A549 (cell line): ENCODE data around the gene ADCY7. TPM values are rescaled to one million over a fixed set of nuclear protein-coding genes. Genes with fewer than 3 reads are reported as not detected.
A peak's percentile ranks its signal among the peaks of the same experiment; 100 is the strongest.

Experiments used
- ATAC-seq, 2 experiments: fragments of 200-7000 bp in 1 of 2; fragments of >200 bp in 1 of 2; cut with Nextera tagmentation in 1 of 2; cut with Tn5 transposase in 1 of 2; 3 replicates each; pipeline versions ENCODE4 v1.8.0 to v1.9.1; 2018 to 2020; ENCODE audit warnings: mild to moderate bottlenecking in 1 of 2, moderate library complexity in 1 of 2
- CTCF ChIA-PET: fragments of 300-600 bp; sonication (Branson Sonifier 250); formaldehyde crosslinking; extraction: SDS; loops from one replicate; lab custom pipeline; 2021; ENCODE audit warnings: antibody characterized with exemption, inconsistent platforms; lab: Yijun Ruan, JAX
- POLR2A ChIA-PET: fragments of 350-600 bp; formaldehyde crosslinking; extraction: SDS; loops from one replicate; lab custom pipeline; 2021; ENCODE audit warnings: antibody characterized with exemption, inconsistent platforms; lab: Yijun Ruan, JAX
- DNase-seq, 2 experiments: peaks; one replicate each; pipeline versions ENCODE4 v3.0.0 to v3.0.0-alpha.2; 2011 to 2016; ENCODE audit warnings: low read depth in 1 of 2, low spot score in 1 of 2
- FAIRE-seq: peaks from 2 replicates; lab custom pipeline; 2011; peaks lifted over from hg19 to GRCh38; lab: Jason Lieb, UNC
- H3K27ac ChIP-seq, 2 experiments: fragments of >200 bp; sonication (Bioruptor Twin); formaldehyde crosslinking; 3 replicates each; pipeline ENCODE4 v1.5.1; 2016 to 2017
- H3K4me1 ChIP-seq: fragments of >200 bp; sonication (Bioruptor Twin); formaldehyde crosslinking; 3 replicates; pipeline ENCODE4 v1.6.1; 2016
- H3K4me2 ChIP-seq: fragments of >200 bp; sonication (Bioruptor Twin); formaldehyde crosslinking; 3 replicates; pipeline ENCODE4 v1.6.1; 2016
- H3K4me3 ChIP-seq: fragments of >200 bp; sonication (Bioruptor Twin); formaldehyde crosslinking; 3 replicates; pipeline ENCODE4 v1.5.1; 2016
- H3K9me3 ChIP-seq: fragments of >200 bp; sonication (Bioruptor Twin); formaldehyde crosslinking; 3 replicates; pipeline ENCODE4 v1.6.1; 2016
- CBX2 ChIP-seq: fragments of 200-600 bp; sonication (generic); IDR thresholded peaks from 2 replicates; pipeline ENCODE4 v1.6.1; 2016; ENCODE audit warnings: low read depth, mild to moderate bottlenecking, borderline replicate concordance
- CHD4 ChIP-seq: fragments of 200-600 bp; sonication (generic); IDR thresholded peaks from 2 replicates; pipeline ENCODE4 v1.6.1; 2016; ENCODE audit warnings: antibody characterized with exemption, mild to moderate bottlenecking, borderline replicate concordance
- EP300 ChIP-seq, 2 experiments: fragments of >200 bp; sonication (Bioruptor Twin); formaldehyde crosslinking; IDR thresholded peaks; 2 replicates in 1 of 2; 3 replicates in 1 of 2; pipeline ENCODE4 v1.6.1; 2016 to 2017
- ESRRA ChIP-seq: fragments of 150-350 bp; IDR thresholded peaks from 2 replicates; pipeline ENCODE4 v1.6.1; 2014; ENCODE audit warnings: mild to moderate bottlenecking, low read length, borderline replicate concordance
- FOSL2 ChIP-seq, 2 experiments: fragments of 450-650 bp in 1 of 2; fragments of >200 bp in 1 of 2; sonication (Bioruptor Twin) in 1 of 2; formaldehyde crosslinking; IDR thresholded peaks; 2 replicates each; pipeline versions ENCODE4 v1.5.0 to v1.6.1; 2016 to 2020; ENCODE audit warnings: mild to moderate bottlenecking in 1 of 2, moderate library complexity in 1 of 2
- FOXS1 ChIP-seq: fragments of 250-450 bp; sonication (Bioruptor Pico); IDR thresholded peaks from 2 replicates; pipeline ENCODE4 v1.5.0; 2020; ENCODE audit warnings: mild to moderate bottlenecking, moderate library complexity
- GATA3 ChIP-seq: IDR thresholded peaks from 2 replicates; pipeline ENCODE4 v1.6.1; 2012; ENCODE audit warnings: borderline replicate concordance
- HDAC2 ChIP-seq: fragments of 200-600 bp; sonication (generic); IDR thresholded peaks from 2 replicates; pipeline ENCODE4 v1.6.1; 2016
- HEYL ChIP-seq: fragments of 250-450 bp; sonication (Bioruptor Pico); IDR thresholded peaks from 2 replicates; pipeline ENCODE4 v1.8.0; 2021; ENCODE audit warnings: mild to moderate bottlenecking, moderate library complexity
- HOXB13 ChIP-seq: fragments of 250-450 bp; sonication (Bioruptor Pico); IDR thresholded peaks from 2 replicates; pipeline ENCODE4 v1.5.0; 2020; ENCODE audit warnings: low read depth, mild to moderate bottlenecking, moderate library complexity
- JUN ChIP-seq, 2 experiments: fragments of >200 bp; sonication (Bioruptor Twin); formaldehyde crosslinking; IDR thresholded peaks; 2 replicates in 1 of 2; 3 replicates in 1 of 2; pipeline ENCODE4 v1.6.1; 2016 to 2017
- JUNB ChIP-seq: fragments of >200 bp; sonication (Bioruptor Twin); formaldehyde crosslinking; IDR thresholded peaks from 2 replicates; pipeline ENCODE4 v1.6.1; 2016
- KDM1A ChIP-seq: fragments of 200-600 bp; sonication (generic); IDR thresholded peaks from 2 replicates; pipeline ENCODE4 v1.6.1; 2016; ENCODE audit warnings: low read depth, mild to moderate bottlenecking
- KDM5A ChIP-seq: fragments of 200-600 bp; sonication (generic); IDR thresholded peaks from 2 replicates; pipeline ENCODE4 v1.6.1; 2016; ENCODE audit warnings: antibody characterized with exemption, mild to moderate bottlenecking
- MYC ChIP-seq: IDR thresholded peaks from 2 replicates; pipeline ENCODE4 v1.6.1; 2012; ENCODE audit warnings: mild to moderate bottlenecking, inconsistent platforms, low read length, improper control_type of control experiment, borderline replicate concordance
- NR3C1 ChIP-seq: fragments of >200 bp; sonication (Bioruptor Twin); formaldehyde crosslinking; IDR thresholded peaks from 3 replicates; pipeline ENCODE4 v1.6.1; 2017
- POLR2A ChIP-seq: IDR thresholded peaks from 2 replicates; pipeline ENCODE4 v1.6.1; 2012; ENCODE audit warnings: mild to moderate bottlenecking, low read length
- RAD21 ChIP-seq, 2 experiments: fragments of >200 bp in 1 of 2; sonication (Bioruptor Twin) in 1 of 2; formaldehyde crosslinking in 1 of 2; IDR thresholded peaks in 1 of 2; conservative IDR thresholded peaks in 1 of 2; 2 replicates in 1 of 2; 3 replicates in 1 of 2; pipeline ENCODE4 v1.6.1; 2012 to 2018; ENCODE audit warnings: inconsistent platforms in 1 of 2
- RFX5 ChIP-seq: fragments of 450-650 bp; IDR thresholded peaks from 2 replicates; pipeline ENCODE4 v1.7.1; 2014; ENCODE audit warnings: antibody characterized with exemption, mild to moderate bottlenecking, moderate library complexity
- SMC3 ChIP-seq: fragments of >200 bp; sonication (Bioruptor Twin); formaldehyde crosslinking; IDR thresholded peaks from 3 replicates; pipeline ENCODE4 v1.6.1; 2018; ENCODE audit warnings: inconsistent platforms
- TFCP2L1 ChIP-seq: fragments of 250-450 bp; sonication (Bioruptor Pico); IDR thresholded peaks from 2 replicates; pipeline ENCODE4 v1.5.0; 2021; ENCODE audit warnings: mild to moderate bottlenecking
- ZC3H11A ChIP-seq: fragments of 450-650 bp; IDR thresholded peaks from 2 replicates; pipeline ENCODE4 v1.6.1; 2014; ENCODE audit warnings: antibody characterized with exemption, mild to moderate bottlenecking
- ZNF302 ChIP-seq: fragments of 250-450 bp; sonication (Bioruptor Pico); IDR thresholded peaks from 2 replicates; pipeline ENCODE4 v1.9.0; 2021; ENCODE audit warnings: inconsistent platforms, mild to moderate bottlenecking, moderate library complexity
- ZSCAN20 ChIP-seq: fragments of 250-450 bp; sonication (Bioruptor Pico); IDR thresholded peaks from 2 replicates; pipeline ENCODE4 v1.8.0; 2022; ENCODE audit warnings: mild to moderate bottlenecking, moderate library complexity
- WGBS: methylation state at CpG from one replicate; pipeline ENCODE4 v1.1.6; 2017; ENCODE audit errors: missing lambda C conversion rate; 5-methylcytosine and 5-hydroxymethylcytosine counted together
- polyA plus RNA-seq, 4 experiments: library from polyadenylated mRNA; depleted of rRNA in 3 of 4; stranded (reverse); fragments of >200 nt; fragmentation: RNase III in 1 of 4; extraction: RNeasy Plus Mini Kit Qiagen cat#74134 plus additional on column Dnase treatment in 1 of 4; gene quantifications; 2 replicates in 3 of 4; 3 replicates in 1 of 4; pipeline ENCODE4 v1.2.3, GENCODE V29; 2011 to 2017
- TF ChIP-seq, protein P1 (sequence below): fragments of 200-600 bp; sonication (generic); IDR thresholded peaks from 2 replicates; pipeline ENCODE4 v1.6.1; 2016; ENCODE audit warnings: antibody characterized with exemption, mild to moderate bottlenecking, moderate library complexity
- TF ChIP-seq, protein P2 (sequence below): fragments of >200 bp; sonication (Bioruptor Twin); formaldehyde crosslinking; IDR thresholded peaks from 3 replicates; pipeline ENCODE4 v1.6.1; 2016
- TF ChIP-seq, protein P3 (sequence below): fragments of >200 bp; sonication (Bioruptor Twin); formaldehyde crosslinking; IDR thresholded peaks from 2 replicates; pipeline ENCODE4 v1.6.1; 2016
- TF ChIP-seq, protein P4 (sequence below): fragments of >200 bp; sonication (Bioruptor Twin); formaldehyde crosslinking; IDR thresholded peaks from 3 replicates; pipeline ENCODE4 v1.5.1; 2016

ADCY7 gene
- polyA plus RNA-seq, 2 of the 4 experiments (the other 2 are of a cell fraction), result 10.5 to 18.7 TPM

DNA sequence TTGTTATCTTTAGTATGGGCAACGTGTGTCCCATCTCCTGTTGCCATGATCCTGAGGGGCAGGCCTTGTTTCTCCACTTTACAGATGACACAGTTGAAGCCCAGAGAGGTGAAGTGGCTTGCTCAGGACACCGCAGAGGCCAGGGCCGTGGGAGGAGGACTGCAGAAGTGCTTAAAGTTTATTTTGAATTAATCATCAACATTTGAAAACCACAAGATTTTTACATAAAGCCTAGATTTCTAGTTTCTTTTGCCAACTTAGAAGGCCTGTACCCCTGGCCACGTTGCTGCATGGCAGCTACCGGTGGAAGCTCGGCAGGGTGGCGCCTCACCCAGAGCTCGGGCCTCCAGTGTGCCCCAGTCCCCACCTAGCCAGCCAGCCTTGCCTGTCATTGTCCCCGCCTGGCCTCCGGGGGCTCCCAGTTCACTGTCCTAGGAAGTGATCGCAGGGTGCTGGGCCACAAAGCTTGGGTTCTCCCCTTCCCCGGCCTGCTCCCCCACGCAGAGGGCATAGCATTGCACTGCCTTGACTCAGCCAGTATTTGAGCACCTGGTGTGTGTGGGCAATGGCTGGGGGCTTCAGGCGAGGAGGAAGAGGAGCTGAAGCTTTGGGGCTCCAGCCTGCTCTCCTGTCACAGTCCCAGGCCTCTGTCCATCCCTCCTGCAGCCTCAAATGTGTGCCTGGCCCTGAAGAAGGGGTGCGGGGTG is 14.8 kb upstream of the ADCY7 start:
- Histone ChIP-seq H3K9me3 (no peaks in the 10 kb centered on the region), H3K27ac (peak overlapping the region in 1 of 2 experiments; percentile 49; a peak in 1 of 6 replicates), H3K4me1 (peaks cover 27% of the 10 kb centered on the region), H3K4me3 (no peak overlapping the region), H3K4me2 (peak overlapping the region; percentile 36; the same call in 2 of the 3 replicates)
- WGBS, result 69% methylated on average over 14 of the region's 15 CpGs
- ChIA-PET POLR2A (no interaction called here), CTCF (interaction anchor here (1.2 to 2.0 kb wide), 3 partner anchors 10 to 42 kb away, joined by 3 to 7 read pairs (median 5); no protein-coding TSS in a partner anchor)
- TF ChIP-seq EP300 (IDR thresholded peaks at IDR 0.05) (no peak), JUNB (no peak), TFCP2L1 (CRISPR knock-in tag) (no peak), SMC3 (no peak), FOSL2 (IDR thresholded peaks at IDR 0.05) (no peak), FOSL2 (CRISPR knock-in tag; IDR thresholded peaks at IDR 0.05) (no peak), RFX5 (no peak), FOXS1 (no peak), CHD4 (no peak), ZNF302 (CRISPR knock-in tag) (no peak), HOXB13 (CRISPR knock-in tag) (no peak), POLR2A (no peak), ZSCAN20 (CRISPR knock-in tag) (no peak), GATA3 (no peak), KDM5A (no peak)
- TF ChIP-seq, protein P1, sequence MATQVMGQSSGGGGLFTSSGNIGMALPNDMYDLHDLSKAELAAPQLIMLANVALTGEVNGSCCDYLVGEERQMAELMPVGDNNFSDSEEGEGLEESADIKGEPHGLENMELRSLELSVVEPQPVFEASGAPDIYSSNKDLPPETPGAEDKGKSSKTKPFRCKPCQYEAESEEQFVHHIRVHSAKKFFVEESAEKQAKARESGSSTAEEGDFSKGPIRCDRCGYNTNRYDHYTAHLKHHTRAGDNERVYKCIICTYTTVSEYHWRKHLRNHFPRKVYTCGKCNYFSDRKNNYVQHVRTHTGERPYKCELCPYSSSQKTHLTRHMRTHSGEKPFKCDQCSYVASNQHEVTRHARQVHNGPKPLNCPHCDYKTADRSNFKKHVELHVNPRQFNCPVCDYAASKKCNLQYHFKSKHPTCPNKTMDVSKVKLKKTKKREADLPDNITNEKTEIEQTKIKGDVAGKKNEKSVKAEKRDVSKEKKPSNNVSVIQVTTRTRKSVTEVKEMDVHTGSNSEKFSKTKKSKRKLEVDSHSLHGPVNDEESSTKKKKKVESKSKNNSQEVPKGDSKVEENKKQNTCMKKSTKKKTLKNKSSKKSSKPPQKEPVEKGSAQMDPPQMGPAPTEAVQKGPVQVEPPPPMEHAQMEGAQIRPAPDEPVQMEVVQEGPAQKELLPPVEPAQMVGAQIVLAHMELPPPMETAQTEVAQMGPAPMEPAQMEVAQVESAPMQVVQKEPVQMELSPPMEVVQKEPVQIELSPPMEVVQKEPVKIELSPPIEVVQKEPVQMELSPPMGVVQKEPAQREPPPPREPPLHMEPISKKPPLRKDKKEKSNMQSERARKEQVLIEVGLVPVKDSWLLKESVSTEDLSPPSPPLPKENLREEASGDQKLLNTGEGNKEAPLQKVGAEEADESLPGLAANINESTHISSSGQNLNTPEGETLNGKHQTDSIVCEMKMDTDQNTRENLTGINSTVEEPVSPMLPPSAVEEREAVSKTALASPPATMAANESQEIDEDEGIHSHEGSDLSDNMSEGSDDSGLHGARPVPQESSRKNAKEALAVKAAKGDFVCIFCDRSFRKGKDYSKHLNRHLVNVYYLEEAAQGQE, result no peak
- TF ChIP-seq, protein P2, sequence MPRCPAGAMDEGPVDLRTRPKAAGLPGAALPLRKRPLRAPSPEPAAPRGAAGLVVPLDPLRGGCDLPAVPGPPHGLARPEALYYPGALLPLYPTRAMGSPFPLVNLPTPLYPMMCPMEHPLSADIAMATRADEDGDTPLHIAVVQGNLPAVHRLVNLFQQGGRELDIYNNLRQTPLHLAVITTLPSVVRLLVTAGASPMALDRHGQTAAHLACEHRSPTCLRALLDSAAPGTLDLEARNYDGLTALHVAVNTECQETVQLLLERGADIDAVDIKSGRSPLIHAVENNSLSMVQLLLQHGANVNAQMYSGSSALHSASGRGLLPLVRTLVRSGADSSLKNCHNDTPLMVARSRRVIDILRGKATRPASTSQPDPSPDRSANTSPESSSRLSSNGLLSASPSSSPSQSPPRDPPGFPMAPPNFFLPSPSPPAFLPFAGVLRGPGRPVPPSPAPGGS, result no peak
- TF ChIP-seq, protein P3, sequence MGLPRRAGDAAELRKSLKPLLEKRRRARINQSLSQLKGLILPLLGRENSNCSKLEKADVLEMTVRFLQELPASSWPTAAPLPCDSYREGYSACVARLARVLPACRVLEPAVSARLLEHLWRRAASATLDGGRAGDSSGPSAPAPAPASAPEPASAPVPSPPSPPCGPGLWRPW, result no peak
- TF ChIP-seq, protein P4, sequence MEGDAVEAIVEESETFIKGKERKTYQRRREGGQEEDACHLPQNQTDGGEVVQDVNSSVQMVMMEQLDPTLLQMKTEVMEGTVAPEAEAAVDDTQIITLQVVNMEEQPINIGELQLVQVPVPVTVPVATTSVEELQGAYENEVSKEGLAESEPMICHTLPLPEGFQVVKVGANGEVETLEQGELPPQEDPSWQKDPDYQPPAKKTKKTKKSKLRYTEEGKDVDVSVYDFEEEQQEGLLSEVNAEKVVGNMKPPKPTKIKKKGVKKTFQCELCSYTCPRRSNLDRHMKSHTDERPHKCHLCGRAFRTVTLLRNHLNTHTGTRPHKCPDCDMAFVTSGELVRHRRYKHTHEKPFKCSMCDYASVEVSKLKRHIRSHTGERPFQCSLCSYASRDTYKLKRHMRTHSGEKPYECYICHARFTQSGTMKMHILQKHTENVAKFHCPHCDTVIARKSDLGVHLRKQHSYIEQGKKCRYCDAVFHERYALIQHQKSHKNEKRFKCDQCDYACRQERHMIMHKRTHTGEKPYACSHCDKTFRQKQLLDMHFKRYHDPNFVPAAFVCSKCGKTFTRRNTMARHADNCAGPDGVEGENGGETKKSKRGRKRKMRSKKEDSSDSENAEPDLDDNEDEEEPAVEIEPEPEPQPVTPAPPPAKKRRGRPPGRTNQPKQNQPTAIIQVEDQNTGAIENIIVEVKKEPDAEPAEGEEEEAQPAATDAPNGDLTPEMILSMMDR, result no peak
- FAIRE-seq (no peak), ATAC-seq (peak; percentile 33 to 46; a peak in 4 of 6 replicates), DNase-seq (no peak)

DNA sequence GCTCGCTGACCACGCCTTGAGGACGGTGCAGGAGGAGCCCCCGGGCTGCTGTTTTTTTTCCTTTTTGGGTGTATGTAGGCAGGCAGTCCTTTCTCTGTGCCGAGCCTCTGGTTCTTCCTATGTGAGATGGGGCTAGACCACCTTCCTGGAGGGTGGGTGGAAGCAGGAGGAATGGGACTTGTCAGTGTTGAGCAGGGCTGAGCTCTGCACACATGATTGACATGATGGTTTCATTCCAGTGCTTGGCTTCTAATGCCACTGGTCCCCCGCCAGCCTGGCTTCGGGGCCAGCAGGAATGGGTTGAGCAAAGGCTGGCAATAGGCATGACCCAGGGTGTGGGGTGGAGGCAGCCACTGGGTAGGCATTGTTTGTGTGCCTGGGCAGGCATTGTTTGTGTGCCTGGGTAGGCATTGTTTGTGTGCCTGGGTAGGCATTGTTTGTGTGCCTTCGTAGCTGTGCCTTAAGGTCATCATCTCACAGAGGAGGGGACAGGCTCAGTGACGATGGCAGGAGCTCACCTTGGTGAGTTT is 14.2 kb upstream of the ADCY7 start:
- ATAC-seq, result peak in 1 of 2 experiments; percentile 16; a peak in 2 of 6 replicates
- Histone ChIP-seq H3K27ac (no peak overlapping the region), H3K4me1 (peaks cover 23% of the 10 kb centered on the region), H3K9me3 (no peaks in the 10 kb centered on the region), H3K4me2 (no peak overlapping the region), H3K4me3 (no peak overlapping the region)
- 86% methylated on average over 6 of the region's 9 CpGs for WGBS
- no peak for TF ChIP-seq CBX2
- TF ChIP-seq FOSL2 (IDR thresholded peaks at IDR 0.05), result no peak
- TF ChIP-seq FOSL2 (CRISPR knock-in tag; IDR thresholded peaks at IDR 0.05), result no peak
- no peak for TF ChIP-seq RAD21 (conservative IDR thresholded peaks at IDR 0.05 in 1 of 2, IDR thresholded peaks at IDR 0.05 in 1 of 2)
- TF ChIP-seq KDM1A, result no peak
- TF ChIP-seq GATA3, result no peak
- no peak for TF ChIP-seq JUN (IDR thresholded peaks at IDR 0.05)
- no peak for TF ChIP-seq RFX5
- no peak for TF ChIP-seq ZNF302 (CRISPR knock-in tag)
- TF ChIP-seq ESRRA, result no peak
- TF ChIP-seq JUNB, result no peak
- no peak for TF ChIP-seq MYC
- TF ChIP-seq NR3C1, result no peak
- TF ChIP-seq ZSCAN20 (CRISPR knock-in tag), result no peak
- no peak for TF ChIP-seq HDAC2
- no peak for TF ChIP-seq ZC3H11A
- TF ChIP-seq HEYL (CRISPR knock-in tag), result no peak
- CTCF ChIA-PET, result interaction anchor here (1.2 to 2.0 kb wide), 3 partner anchors 10 to 43 kb away, joined by 3 to 7 read pairs (median 5); no protein-coding TSS in a partner anchor
- POLR2A ChIA-PET, result no interaction called here
- no peak for FAIRE-seq
- no peak for DNase-seq
